H1 (cell line): ENCODE data around the gene GDF2. TPM values are rescaled to one million over a fixed set of nuclear protein-coding genes. Genes with fewer than 3 reads are reported as not detected.

Experiments used
- CTCF ChIA-PET: fragments of 300-600 bp; sonication (Branson Sonifier 250); formaldehyde crosslinking; loops from one replicate; lab custom pipeline; 2021; ENCODE audit not compliant: partially characterized antibody; lab: Charles Lee
- POLR2A ChIA-PET: fragments of 300-600 bp; sonication (Branson Sonifier 250); formaldehyde crosslinking; loops from one replicate; lab custom pipeline; 2021; ENCODE audit warnings: inconsistent platforms; ENCODE audit not compliant: partially characterized antibody; lab: Charles Lee
- DNase-seq, 2 experiments: peaks; one replicate each; pipeline versions ENCODE4 v3.0.0 to v3.0.0-alpha.2; 2010 to 2022; ENCODE audit warnings: low spot score in 2 of 2, low read depth in 1 of 2, mixed read lengths in 1 of 2
- FAIRE-seq: peaks from 2 replicates; lab custom pipeline; 2011; peaks lifted over from hg19 to GRCh38; lab: Jason Lieb, UNC
- H2AFZ ChIP-seq: 2 replicates; pipeline ENCODE4 v1.8.1; 2012; ENCODE audit warnings: low read length, inconsistent platforms
- H2AK5ac ChIP-seq: 2 replicates; pipeline ENCODE4 v1.6.1; 2013; ENCODE audit warnings: low read depth, low read length
- H2BK120ac ChIP-seq: replicated peaks from 2 replicates; pipeline ENCODE3; 2013; ENCODE audit warnings: low read depth, low read length, inconsistent platforms
- H2BK12ac ChIP-seq: 2 replicates; pipeline ENCODE4 v1.6.1; 2013; ENCODE audit warnings: low read depth, low read length
- H2BK15ac ChIP-seq: 2 replicates; pipeline ENCODE4 v1.6.1; 2013; ENCODE audit warnings: low read length
- H2BK20ac ChIP-seq: 2 replicates; pipeline ENCODE4 v1.6.1; 2013; ENCODE audit warnings: low read length
- H2BK5ac ChIP-seq: 2 replicates; pipeline ENCODE4 v1.6.1; 2013; ENCODE audit warnings: low read depth, low read length
- H3K14ac ChIP-seq: 2 replicates; pipeline ENCODE4 v1.6.1; 2013; ENCODE audit warnings: inconsistent platforms; ENCODE audit not compliant: insufficient read length
- H3K18ac ChIP-seq: 2 replicates; pipeline ENCODE4 v1.6.1; 2013; ENCODE audit warnings: low read length; ENCODE audit errors: extremely low read depth
- H3K23ac ChIP-seq: 2 replicates; pipeline ENCODE4 v1.6.1; 2013; ENCODE audit warnings: inconsistent platforms; ENCODE audit not compliant: insufficient read length
- H3K23me2 ChIP-seq: 2 replicates; pipeline ENCODE4 v1.6.1; 2013; ENCODE audit warnings: low read depth, low read length
- H3K27ac ChIP-seq: 2 replicates; pipeline ENCODE4 v1.6.1; 2011; ENCODE audit warnings: low read depth, low read length, inconsistent platforms
- H3K27me3 ChIP-seq, 4 experiments: replicated peaks in 1 of 4; 1 replicate in 1 of 4; 2 replicates in 3 of 4; pipeline versions ENCODE4 v1.6.1 to v1.8.1; 2011 to 2013; ENCODE audit warnings: low read length in 3 of 4, mild to moderate bottlenecking in 3 of 4, inconsistent platforms in 2 of 4, mixed read lengths in 2 of 4, moderate library complexity in 1 of 4; ENCODE audit not compliant: control insufficient read depth in 3 of 4, insufficient read depth in 3 of 4; ENCODE audit errors: extremely low read depth in 1 of 4
- H3K36me3 ChIP-seq, 4 experiments: 2 replicates each; pipeline versions ENCODE4 v1.6.1 to v1.8.1; 2011 to 2013; ENCODE audit warnings: mild to moderate bottlenecking in 4 of 4, low read length in 3 of 4, moderate library complexity in 2 of 4, control low read depth in 1 of 4, inconsistent platforms in 1 of 4; ENCODE audit not compliant: insufficient read depth in 4 of 4, control insufficient read depth in 2 of 4
- H3K4ac ChIP-seq: replicated peaks from 2 replicates; pipeline ENCODE3; 2013; ENCODE audit warnings: low read length, low read depth, mixed read lengths, inconsistent platforms; ENCODE audit not compliant: insufficient read length
- H3K4me1 ChIP-seq, 4 experiments: replicated peaks in 1 of 4; 1 replicate in 1 of 4; 2 replicates in 3 of 4; pipeline versions ENCODE4 v1.6.1 to v1.8.1; 2011 to 2013; ENCODE audit warnings: low read length in 3 of 4, inconsistent platforms in 2 of 4, mixed read lengths in 1 of 4; ENCODE audit not compliant: insufficient read depth in 4 of 4, control insufficient read depth in 3 of 4
- H3K4me2 ChIP-seq, 2 experiments: 2 replicates each; pipeline versions ENCODE4 v1.6.1 to v1.8.1; 2011 to 2013; ENCODE audit warnings: low read depth in 2 of 2, low read length in 2 of 2, control low read depth in 1 of 2, inconsistent platforms in 1 of 2, mild to moderate bottlenecking in 1 of 2; ENCODE audit not compliant: insufficient read depth in 1 of 2
- H3K4me3 ChIP-seq, 4 experiments: fragments of 200-600, 300-600 bp in 1 of 4; sonication (generic), shearing (Covaris generic), sonication (Bioruptor Twin) in 1 of 4; 2 replicates each; pipeline versions ENCODE4 v1.5.1 to v1.8.1; 2011 to 2016; ENCODE audit warnings: low read length in 4 of 4, low read depth in 3 of 4, control low read depth in 2 of 4, inconsistent platforms in 2 of 4, mild to moderate bottlenecking in 2 of 4, mixed read lengths in 1 of 4, moderate library complexity in 1 of 4; ENCODE audit not compliant: insufficient read depth in 2 of 4; ENCODE audit errors: extremely low read depth in 1 of 4
- H3K56ac ChIP-seq: replicated peaks from 2 replicates; pipeline ENCODE3; 2013; ENCODE audit warnings: low read depth, mild to moderate bottlenecking, mixed read lengths, low read length, inconsistent platforms; ENCODE audit not compliant: insufficient read length
- H3K79me1 ChIP-seq: 2 replicates; pipeline ENCODE4 v1.6.1; 2013; ENCODE audit warnings: low read depth, low read length, control low read depth
- H3K79me2 ChIP-seq, 2 experiments: 2 replicates each; pipeline versions ENCODE4 v1.6.1 to v1.8.1; 2012 to 2013; ENCODE audit warnings: low read length in 2 of 2, mild to moderate bottlenecking in 2 of 2, inconsistent platforms in 1 of 2; ENCODE audit not compliant: insufficient read depth in 2 of 2, control insufficient read depth in 1 of 2
- H3K9ac ChIP-seq, 4 experiments: replicated peaks in 1 of 4; 1 replicate in 1 of 4; 2 replicates in 3 of 4; pipeline versions ENCODE4 v1.6.1 to v1.8.1; 2011 to 2013; ENCODE audit warnings: low read depth in 3 of 4, low read length in 3 of 4, control low read depth in 2 of 4, mild to moderate bottlenecking in 2 of 4, moderate library complexity in 2 of 4, inconsistent platforms in 1 of 4; ENCODE audit errors: extremely low read depth in 1 of 4
- H3K9me3 ChIP-seq, 2 experiments: 2 replicates each; pipeline versions ENCODE4 v1.6.1 to v1.8.1; 2012 to 2013; ENCODE audit warnings: mild to moderate bottlenecking in 2 of 2, moderate library complexity in 2 of 2, control low read depth in 1 of 2, inconsistent platforms in 1 of 2, low read depth in 1 of 2, low read length in 1 of 2, mixed read lengths in 1 of 2; ENCODE audit not compliant: insufficient read depth in 2 of 2
- H4K20me1 ChIP-seq, 2 experiments: replicated peaks in 1 of 2; 2 replicates each; pipeline versions ENCODE3 to v1.8.1; 2011 to 2013; ENCODE audit warnings: inconsistent platforms in 2 of 2, low read length in 2 of 2, mild to moderate bottlenecking in 1 of 2; ENCODE audit not compliant: insufficient read depth in 2 of 2, control insufficient read depth in 1 of 2
- H4K5ac ChIP-seq: 2 replicates; pipeline ENCODE4 v1.6.1; 2013; ENCODE audit warnings: low read length, low read depth, mixed read lengths, inconsistent platforms; ENCODE audit not compliant: insufficient read length
- H4K8ac ChIP-seq: 2 replicates; pipeline ENCODE4 v1.8.0; 2013; ENCODE audit warnings: mild to moderate bottlenecking, moderate library complexity, low read length, inconsistent platforms; ENCODE audit not compliant: insufficient read depth; ENCODE audit errors: extremely low read depth
- H4K91ac ChIP-seq: replicated peaks from 2 replicates; pipeline ENCODE3; 2013; ENCODE audit warnings: low read length, mixed read lengths, inconsistent platforms; ENCODE audit not compliant: insufficient read length
- ASH2L ChIP-seq: fragments of 200-600, 300-600 bp; sonication (generic); IDR thresholded peaks from one replicate; pipeline ENCODE4 v1.7.1; 2017; ENCODE audit warnings: low read length
- CHD2 ChIP-seq: IDR thresholded peaks from 2 replicates; pipeline ENCODE4 v1.6.1; 2012; ENCODE audit warnings: low read length, improper control_type of control experiment
- CTBP2 ChIP-seq: IDR thresholded peaks from 2 replicates; pipeline ENCODE4 v1.7.0; 2011; ENCODE audit warnings: borderline replicate concordance, mild to moderate bottlenecking, moderate library complexity, mixed read lengths, low read length; ENCODE audit not compliant: insufficient read depth, insufficient read length
- EZH2 ChIP-seq: fragments of 200-600 bp; sonication (generic); IDR thresholded peaks from 2 replicates; pipeline ENCODE4 v1.7.1; 2012; ENCODE audit warnings: low read depth, mild to moderate bottlenecking, moderate library complexity, low read length, inconsistent platforms; ENCODE audit not compliant: severe bottlenecking
- HDAC2 ChIP-seq, 2 experiments: fragments of 300-600 bp in 1 of 2; sonication (generic) in 1 of 2; IDR thresholded peaks; 2 replicates each; pipeline ENCODE4 v1.6.1; 2011 to 2012; ENCODE audit warnings: low read depth in 2 of 2, low read length in 2 of 2, mild to moderate bottlenecking in 2 of 2, moderate library complexity in 2 of 2, borderline replicate concordance in 1 of 2, inconsistent platforms in 1 of 2
- HDAC6 ChIP-seq: IDR thresholded peaks from one replicate; pipeline ENCODE4 v1.7.1; 2012; ENCODE audit warnings: low read depth, mild to moderate bottlenecking, inconsistent platforms, low read length, moderate library complexity
- KDM5A ChIP-seq: fragments of 200-600 bp; IDR thresholded peaks from 2 replicates; pipeline ENCODE4 v1.7.1; 2012; ENCODE audit warnings: mild to moderate bottlenecking, low read length, inconsistent platforms, mixed read lengths
- MAX ChIP-seq: IDR thresholded peaks from 2 replicates; pipeline ENCODE4 v1.6.1; 2012; ENCODE audit warnings: inconsistent platforms
- SIN3A ChIP-seq, 2 experiments: IDR thresholded peaks in 1 of 2; conservative IDR thresholded peaks in 1 of 2; 2 replicates each; pipeline ENCODE4 v1.6.1; 2011 to 2012; ENCODE audit warnings: low read length in 2 of 2, improper control_type of control experiment in 1 of 2, low read depth in 1 of 2, mild to moderate bottlenecking in 1 of 2
- SIX5 ChIP-seq: IDR thresholded peaks from 2 replicates; pipeline ENCODE4 v1.6.1; 2011; ENCODE audit warnings: mild to moderate bottlenecking, low read depth, low read length
- SP1 ChIP-seq: IDR thresholded peaks from 2 replicates; pipeline ENCODE4 v1.6.1; 2011; ENCODE audit warnings: low read depth, low read length
- TCF12 ChIP-seq: IDR thresholded peaks from 2 replicates; pipeline ENCODE4 v1.6.1; 2011; ENCODE audit warnings: low read depth, mild to moderate bottlenecking, low read length
- WGBS, 2 experiments: shearing (Covaris generic) in 1 of 2; methylation state at CpG; one replicate each; pipeline versions ENCODE4 v1.1.6 to v1.1.7; 2013 to 2015; ENCODE audit warnings: low lambda C conversion rate in 2 of 2, mixed read lengths in 2 of 2, inconsistent platforms in 1 of 2, low coverage in 1 of 2, missing lambda C conversion rate in 1 of 2; ENCODE audit not compliant: insufficient replicate concordance in 2 of 2, insufficient coverage in 1 of 2, insufficient read length in 1 of 2; ENCODE audit errors: extremely low coverage in 1 of 2, missing lambda C conversion rate in 1 of 2; 5-methylcytosine and 5-hydroxymethylcytosine counted together
- polyA plus RNA-seq, 7 experiments: library from polyadenylated mRNA; depleted of rRNA in 3 of 7; stranded (reverse) in 5 of 7; unstranded in 2 of 7; fragments of >200 nt in 5 of 7; fragments of 200-250 nt in 2 of 7; gene quantifications; 1 replicate in 5 of 7; 2 replicates in 1 of 7; 4 replicates in 1 of 7; pipeline versions ENCODE4 v1.2.1 to v1.2.3, GENCODE V29; 2011 to 2013; ENCODE audit warnings: missing spikeins in 2 of 7, mixed read lengths in 2 of 7
- total RNA-seq: library from RNA; stranded (reverse); fragmentation: NEBNext Ultra II Directional; extraction: Animal tissue kit (Norgen Biotek cat#: 25700); gene quantifications from 2 replicates; pipeline ENCODE4 v1.2.1, GENCODE V29; 2021

The GDF2 gene
- total and polyA plus RNA-seq, 2 of the 8 experiments (the other 6 are each of a cell fraction or from before 2014, with no cell fraction given): not detected

- Histone ChIP-seq H4K5ac (no peak overlapping the region), H4K91ac (no peak overlapping the region), H3K27ac (no peak overlapping the region), H3K36me3 (no peaks in the 10 kb centered on the region), H2AK5ac (no peak overlapping the region), H3K14ac (no peak overlapping the region), H2BK12ac (no peak overlapping the region), H3K4ac (no peak overlapping the region), H3K23ac (no peak overlapping the region), H2BK5ac (no peak overlapping the region), H3K9me3 (no peaks in the 10 kb centered on the region), H2AFZ (no peak overlapping the region), H4K8ac (no peak overlapping the region), H3K4me3 (no peak overlapping the region), H3K56ac (no peak overlapping the region), H2BK120ac (no peak overlapping the region), H3K79me2 (no peaks in the 10 kb centered on the region), H3K27me3 (peaks cover 0 to 5% (median 3%) of the 10 kb centered on the region in 4 experiments; a peak in 3 of 7 replicates), H3K4me1 (no peaks in the 10 kb centered on the region), H2BK20ac (no peak overlapping the region), H3K79me1 (no peaks in the 10 kb centered on the region), H4K20me1 (no peaks in the 10 kb centered on the region), H3K23me2 (no peaks in the 10 kb centered on the region), H3K9ac (no peak overlapping the region), H3K18ac (no peak overlapping the region), H3K4me2 (no peak overlapping the region), H2BK15ac (no peak overlapping the region)
- ChIA-PET CTCF (interaction anchor here (1.5 to 2.4 kb wide), 2 partner anchors 246 to 269 kb away, joined by 9 read pairs; no protein-coding TSS in a partner anchor), POLR2A (no interaction called here)
- 96% methylated on average over 9 of the region's 9 CpGs; no CpG with 5 or more reads in 1 of the 2 experiments for WGBS, 2 experiments
- DNase-seq: no peak
- FAIRE-seq: no peak
- TF ChIP-seq SP1 (no peak), HDAC2 (IDR thresholded peaks at IDR 0.05; ENCODE audit: borderline replicate concordance in 1 of 2, low read depth in 2 of 2, low read length in 2 of 2) (no peak), SIN3A (conservative IDR thresholded peaks at IDR 0.05 in 1 of 2, IDR thresholded peaks at IDR 0.05 in 1 of 2; ENCODE audit: low read depth in 1 of 2, low read length in 2 of 2) (no peak), EZH2 (no peak), ASH2L (no peak), SIX5 (no peak), MAX (no peak), TCF12 (no peak), CHD2 (no peak), HDAC6 (no peak), KDM5A (no peak), CTBP2 (no peak)
Observed at GRCh38 chr10:47294057-47294456, 28.2 kb upstream of the GDF2 start.
